Smooth muscle cell (in vitro differentiated cells): Measurements from ENCODE around the gene MRPL11. TPM values are rescaled to one million over a fixed set of nuclear protein-coding genes. Genes with fewer than 3 reads are reported as not detected.

Experiments used
- DNase-seq: peaks from one replicate; lab custom pipeline; 2025; ENCODE audit not compliant: unreplicated experiment; lab: John Stamatoyannopoulos, UW
- H2AFZ ChIP-seq: fragments of 200-600 bp; sonication (generic); 2 replicates; pipeline ENCODE4 v1.6.0; 2016; ENCODE audit warnings: antibody characterized with exemption, low read depth, mild to moderate bottlenecking
- H3F3A ChIP-seq: fragments of 200-600 bp; sonication (generic); 2 replicates; pipeline ENCODE4 v1.6.0; 2017; ENCODE audit warnings: antibody characterized with exemption, low read depth
- H3K27ac ChIP-seq: fragments of 200-600 bp; sonication (generic); 2 replicates; pipeline ENCODE4 v1.5.1; 2016; ENCODE audit warnings: low read depth, mild to moderate bottlenecking
- H3K27me3 ChIP-seq: fragments of 200-600 bp; sonication (generic); 2 replicates; pipeline ENCODE4 v1.6.1; 2016; ENCODE audit warnings: low read depth, mild to moderate bottlenecking
- H3K36me3 ChIP-seq: fragments of 200-600 bp; sonication (generic); 2 replicates; pipeline ENCODE4 v1.5.1; 2016; ENCODE audit warnings: low read depth
- H3K4me1 ChIP-seq: fragments of 200-600 bp; sonication (generic); 2 replicates; pipeline ENCODE4 v1.5.1; 2016; ENCODE audit warnings: low read depth
- H3K4me2 ChIP-seq: fragments of 200-600 bp; sonication (generic); 2 replicates; pipeline ENCODE4 v1.6.0; 2016; ENCODE audit warnings: mild to moderate bottlenecking
- H3K4me3 ChIP-seq: fragments of 200-600 bp; sonication (generic); 2 replicates; pipeline ENCODE4 v1.5.1; 2016; ENCODE audit warnings: mild to moderate bottlenecking
- H3K79me2 ChIP-seq: fragments of 200-600 bp; sonication (generic); 2 replicates; pipeline ENCODE4 v1.6.0; 2016; ENCODE audit warnings: low read depth, mild to moderate bottlenecking
- H3K9ac ChIP-seq: fragments of 200-600 bp; sonication (generic); 2 replicates; pipeline ENCODE4 v1.6.0; 2016; ENCODE audit warnings: low read depth
- H3K9me3 ChIP-seq: fragments of 200-600 bp; sonication (generic); replicated peaks from 2 replicates; pipeline ENCODE4 v1.5.1; 2016; ENCODE audit warnings: low read depth
- H4K20me1 ChIP-seq: fragments of 200-600 bp; sonication (generic); 2 replicates; pipeline ENCODE4 v1.6.0; 2016; ENCODE audit warnings: low read depth
- CTCF ChIP-seq: fragments of 200-600 bp; sonication (generic); IDR thresholded peaks from 2 replicates; pipeline ENCODE4 v1.5.1; 2017; ENCODE audit warnings: borderline replicate concordance, mild to moderate bottlenecking, antibody characterized with exemption; ENCODE audit not compliant: insufficient read depth, poor library complexity, severe bottlenecking
- WGBS: methylation state at CpG from one replicate; pipeline ENCODE4 v1.1.7; 2016; ENCODE audit warnings: low lambda C conversion rate; 5-methylcytosine and 5-hydroxymethylcytosine counted together
- polyA plus RNA-seq: library from polyadenylated mRNA; unstranded; fragments of >200 nt; fragmentation: Nextera tagmentation; extraction: Ambion mirVana; gene quantifications from 2 replicates; pipeline ENCODE4 v1.2.1, GENCODE V29; 2016
- total RNA-seq: library from RNA; depleted of rRNA; stranded (reverse); fragments of >200 nt; gene quantifications from 2 replicates; pipeline ENCODE4 v1.2.3, GENCODE V29; 2014

MRPL11 gene
- total and polyA plus RNA-seq, 2 experiments from 2014 or later = 38.7 to 68.4 TPM

GRCh38 chr11:66393954-66394353 is 44.7 kb downstream of the MRPL11 start:
- H3K27ac ChIP-seq = no peak overlapping the region
- no peak for TF ChIP-seq CTCF
- H3K4me3 ChIP-seq = no peak overlapping the region
- no peak overlapping the region for H2AFZ ChIP-seq
- H3K4me1 ChIP-seq = no peaks in the 10 kb centered on the region
- H3K9ac ChIP-seq = no peak overlapping the region
- H4K20me1 ChIP-seq = no peaks in the 10 kb centered on the region
- no peaks in the 10 kb centered on the region for H3K9me3 ChIP-seq
- H3K79me2 ChIP-seq = no peaks in the 10 kb centered on the region
- DNase-seq = no peak
- no peak overlapping the region for H3K4me2 ChIP-seq
- H3K36me3 ChIP-seq = no peaks in the 10 kb centered on the region
- no peaks in the 10 kb centered on the region for H3K27me3 ChIP-seq
- WGBS = 76% methylated on average over 3 of the region's 3 CpGs
- no peaks in the 10 kb centered on the region for H3F3A ChIP-seq

- Histone ChIP-seq H3K4me1 (no peaks in the 10 kb centered on the region), H2AFZ (no peak overlapping the region), H3K27me3 (no peaks in the 10 kb centered on the region), H3K4me2 (no peak overlapping the region), H3K27ac (no peak overlapping the region), H3K36me3 (no peaks in the 10 kb centered on the region), H3F3A (no peaks in the 10 kb centered on the region), H3K79me2 (no peaks in the 10 kb centered on the region), H3K4me3 (no peak overlapping the region), H3K9ac (no peak overlapping the region), H3K9me3 (no peaks in the 10 kb centered on the region), H4K20me1 (no peaks in the 10 kb centered on the region)
- no peak for TF ChIP-seq CTCF
- 92% methylated on average over 6 of the region's 6 CpGs for WGBS
- DNase-seq = no peak
Measured at GRCh38 chr11:66391322-66391721, 47.3 kb downstream of the MRPL11 start.

GRCh38 chr11:66388780-66389386 is 49.8 kb downstream of the MRPL11 start:
- DNase-seq = no peak
- Histone ChIP-seq H3K27me3 (no peaks in the 10 kb centered on the region), H3K4me1 (no peaks in the 10 kb centered on the region), H3K9me3 (no peaks in the 10 kb centered on the region), H3F3A (no peaks in the 10 kb centered on the region), H3K9ac (no peak overlapping the region), H4K20me1 (no peaks in the 10 kb centered on the region), H3K36me3 (no peaks in the 10 kb centered on the region), H2AFZ (no peak overlapping the region), H3K4me2 (no peak overlapping the region), H3K27ac (no peak overlapping the region), H3K4me3 (no peak overlapping the region), H3K79me2 (no peaks in the 10 kb centered on the region)
- 37% methylated on average over 8 of the region's 8 CpGs for WGBS
- TF ChIP-seq CTCF = peak; percentile 75
